ENCODE results near the gene MRPL36. TPM values are rescaled to one million over a fixed set of nuclear protein-coding genes. Genes with fewer than 3 reads are reported as not detected.

MRPL36 gene
- total and polyA plus RNA-seq, 2 donors (not counting 3 experiments of a cell fraction or from before 2014, with no cell fraction given), result 70.3 to 72.7 TPM

DNA sequence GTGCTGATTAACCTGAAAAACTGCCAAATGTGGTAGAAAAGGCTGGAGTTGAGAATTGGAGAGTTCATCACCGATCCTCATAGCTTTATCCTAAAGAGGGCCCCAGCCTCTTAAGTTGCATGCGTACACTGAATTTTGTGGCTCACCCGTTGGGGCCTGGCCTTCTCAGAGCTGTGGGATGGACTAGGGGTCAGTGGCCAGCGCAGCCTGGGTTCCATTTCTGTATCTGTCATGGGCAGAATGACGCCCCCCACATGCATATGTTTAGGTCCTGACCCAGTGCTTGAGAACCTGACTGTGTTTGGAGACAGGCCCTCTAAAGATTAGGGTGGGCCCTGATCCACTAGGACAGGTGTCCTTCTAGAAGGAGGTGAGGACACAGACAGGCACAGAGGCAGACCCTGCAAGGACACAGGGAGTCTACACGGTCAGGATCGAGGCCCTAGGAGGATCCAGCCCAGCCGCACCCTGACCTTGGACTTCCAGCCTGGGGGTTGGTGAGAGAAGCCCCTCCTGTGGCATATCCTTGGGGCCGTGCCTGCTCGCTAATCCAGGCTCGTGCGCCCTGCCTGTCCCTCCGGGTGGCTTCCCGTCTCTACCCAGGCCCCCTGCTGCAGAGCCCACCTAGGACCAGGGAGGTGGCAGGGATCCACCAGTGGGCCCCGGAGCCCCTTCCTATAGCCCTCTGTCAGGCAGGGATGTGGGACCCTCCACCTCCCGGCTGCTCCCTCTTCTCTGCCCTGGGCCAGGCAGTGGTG is 33.8 kb upstream of the MRPL36 start:
- Histone ChIP-seq H3K27ac (ENCODE audit: insufficient read depth, low read depth, low read length) (no peak overlapping the region), H3K79me2 (ENCODE audit: control insufficient read depth, insufficient read depth, low read length) (no peaks in the 10 kb centered on the region), H2AFZ (ENCODE audit: low read depth, low read length) (no peak overlapping the region), H3K4me3 (replicated peaks in 1 of 3; ENCODE audit: insufficient read depth in 1 of 3, low read depth in 1 of 3, low read length in 3 of 3) (no peak overlapping the region), H3K4me2 (ENCODE audit: insufficient read depth, low read length) (no peak overlapping the region), H4K20me1 (replicated peaks; ENCODE audit: control insufficient read depth, extremely low read depth, insufficient read depth, low read length) (no peaks in the 10 kb centered on the region), H3K9me3 (replicated peaks; ENCODE audit: control insufficient read depth, insufficient read depth, low read length) (no peaks in the 10 kb centered on the region), H3K4me1 (ENCODE audit: control insufficient read depth, extremely low read depth, insufficient read depth, low read length) (no peaks in the 10 kb centered on the region), H3K9ac (replicated peaks; ENCODE audit: extremely low read depth, insufficient read depth, low read length) (no peak overlapping the region), H3K27me3 (ENCODE audit: control insufficient read depth in 2 of 2, insufficient read depth in 2 of 2, low read length in 2 of 2) (no peaks in the 10 kb centered on the region), H3K36me3 (ENCODE audit: control insufficient read depth in 2 of 2, extremely low read depth in 1 of 2, insufficient read depth in 2 of 2, low read length in 2 of 2) (no peaks in the 10 kb centered on the region), H3K9me1 (replicated peaks; ENCODE audit: control insufficient read depth, extremely low read depth, insufficient read depth, low read length) (no peaks in the 10 kb centered on the region)
- dilution Hi-C loops (cut with MboI; ENCODE audit: extremely low pct_ligation_motif_present, low sequenced_read_pairs) (no loop called here), intact Hi-C loops (cut with micrococcal nuclease) (no loop called here)
- no peak for FAIRE-seq
- ChIA-PET CTCF (no interaction called here), POLR2A (no interaction called here)
- BruUV-seq (replicated peaks), result no TSS peak
- no peak for TF ChIP-seq FOS (IDR thresholded peaks at IDR 0.05; ENCODE audit: borderline replicate concordance, insufficient read depth, low read length)
- no peak for TF ChIP-seq MYC (IDR thresholded peaks at IDR 0.05; ENCODE audit: low read depth, low read length)
- TF ChIP-seq POLR2A (IDR thresholded peaks at IDR 0.05; ENCODE audit: low read depth, low read length), result no peak
- TF ChIP-seq, protein P1, sequence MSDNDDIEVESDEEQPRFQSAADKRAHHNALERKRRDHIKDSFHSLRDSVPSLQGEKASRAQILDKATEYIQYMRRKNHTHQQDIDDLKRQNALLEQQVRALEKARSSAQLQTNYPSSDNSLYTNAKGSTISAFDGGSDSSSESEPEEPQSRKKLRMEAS (IDR thresholded peaks at IDR 0.05; ENCODE audit: insufficient read depth, insufficient read length), result no peak
- TF ChIP-seq JUN (IDR thresholded peaks at IDR 0.05; ENCODE audit: borderline replicate concordance, insufficient read depth, insufficient read length, low read depth), result no peak
- no peak for TF ChIP-seq GATA2 (IDR thresholded peaks at IDR 0.05; ENCODE audit: insufficient read depth, insufficient read length, low read depth, low read length)
- no peak for TF ChIP-seq EZH2 (IDR thresholded peaks at IDR 0.05; ENCODE audit: borderline replicate concordance, low read depth, low read length, severe bottlenecking)
- no peak for TF ChIP-seq POLR2AphosphoS5 (IDR thresholded peaks at IDR 0.05; ENCODE audit: insufficient read depth, low read depth, low read length)
- TF ChIP-seq, protein P2, sequence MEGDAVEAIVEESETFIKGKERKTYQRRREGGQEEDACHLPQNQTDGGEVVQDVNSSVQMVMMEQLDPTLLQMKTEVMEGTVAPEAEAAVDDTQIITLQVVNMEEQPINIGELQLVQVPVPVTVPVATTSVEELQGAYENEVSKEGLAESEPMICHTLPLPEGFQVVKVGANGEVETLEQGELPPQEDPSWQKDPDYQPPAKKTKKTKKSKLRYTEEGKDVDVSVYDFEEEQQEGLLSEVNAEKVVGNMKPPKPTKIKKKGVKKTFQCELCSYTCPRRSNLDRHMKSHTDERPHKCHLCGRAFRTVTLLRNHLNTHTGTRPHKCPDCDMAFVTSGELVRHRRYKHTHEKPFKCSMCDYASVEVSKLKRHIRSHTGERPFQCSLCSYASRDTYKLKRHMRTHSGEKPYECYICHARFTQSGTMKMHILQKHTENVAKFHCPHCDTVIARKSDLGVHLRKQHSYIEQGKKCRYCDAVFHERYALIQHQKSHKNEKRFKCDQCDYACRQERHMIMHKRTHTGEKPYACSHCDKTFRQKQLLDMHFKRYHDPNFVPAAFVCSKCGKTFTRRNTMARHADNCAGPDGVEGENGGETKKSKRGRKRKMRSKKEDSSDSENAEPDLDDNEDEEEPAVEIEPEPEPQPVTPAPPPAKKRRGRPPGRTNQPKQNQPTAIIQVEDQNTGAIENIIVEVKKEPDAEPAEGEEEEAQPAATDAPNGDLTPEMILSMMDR (IDR thresholded peaks at IDR 0.05; ENCODE audit: extremely low read depth in 1 of 2, insufficient read depth in 1 of 2, low read depth in 1 of 2, low read length in 2 of 2), result no peak
- DNase-seq (ENCODE audit: low read depth, low spot score), result no peak

Data from endothelial cell of umbilical vein (primary cell).